ENCODE results near the gene KSR2. TPM values are rescaled to one million over a fixed set of nuclear protein-coding genes. Genes with fewer than 3 reads are reported as not detected.

Gene KSR2
- total RNA-seq, 2 donors from 2014 or later, result 0.66 to 1.0 TPM

DNA sequence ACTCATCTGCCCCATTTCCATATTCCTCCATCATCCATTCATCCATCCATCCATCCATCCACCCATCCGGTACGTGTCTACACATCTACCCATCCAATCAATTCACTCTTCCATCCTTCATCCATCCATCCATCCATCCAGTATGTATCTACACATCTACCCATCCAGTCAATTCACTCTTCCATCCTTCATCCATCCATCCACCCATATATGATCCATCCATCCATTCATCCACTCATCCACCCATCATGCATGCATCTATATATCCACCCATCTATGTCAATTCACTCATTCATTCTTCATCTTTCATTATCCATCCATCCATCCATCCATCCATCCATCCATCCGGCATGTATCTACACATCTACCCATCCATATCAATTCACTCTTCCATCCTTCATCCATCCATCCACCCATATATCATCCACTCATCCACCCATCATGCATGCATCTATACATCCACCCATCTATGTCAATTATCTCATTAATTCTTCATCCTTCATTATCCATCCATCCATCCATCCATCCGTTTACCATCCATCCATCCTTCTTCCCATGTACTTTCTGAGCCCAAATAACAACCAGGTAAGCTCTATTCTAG lies 498.8 kb downstream of the KSR2 start:
- WGBS, 2 donors, result 83 to 96% methylated on average over 4 of the region's 4 CpGs

DNA sequence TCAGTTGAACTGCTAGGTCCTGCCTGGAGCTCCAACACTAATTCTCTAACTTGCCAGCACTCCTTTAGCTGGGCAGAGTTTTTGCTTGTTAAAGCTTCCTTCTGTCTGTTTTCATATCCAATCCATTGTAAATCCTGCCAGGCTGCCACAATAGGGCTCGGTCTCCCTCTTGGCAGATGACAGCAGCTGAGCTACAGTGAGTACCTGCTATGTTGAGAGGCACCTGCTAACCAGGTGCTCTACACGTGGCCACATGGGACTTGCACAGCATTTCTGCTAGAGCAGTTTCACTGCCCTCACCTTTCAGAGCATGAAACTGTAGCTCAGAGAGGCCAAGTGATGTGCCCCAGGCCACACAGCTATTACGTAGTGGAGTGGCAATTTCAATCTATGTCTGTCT lies 500.8 kb downstream of the KSR2 start:
- no peaks in the 10 kb centered on the region for H3K27me3 ChIP-seq
- no peaks in the 10 kb centered on the region for H3K4me1 ChIP-seq
- no peaks in the 10 kb centered on the region for H3K9me3 ChIP-seq
- 56 to 68% methylated on average over 3 of the region's 3 CpGs for WGBS, 2 donors
- H3K27ac ChIP-seq, result no peak overlapping the region
- no peak for DNase-seq
- no peak for ATAC-seq
- intact Hi-C loops (cut with DNase I), result no loop called here
- no peak for TF ChIP-seq POLR2A (IDR thresholded peaks at IDR 0.05)
- TF ChIP-seq, protein P1, sequence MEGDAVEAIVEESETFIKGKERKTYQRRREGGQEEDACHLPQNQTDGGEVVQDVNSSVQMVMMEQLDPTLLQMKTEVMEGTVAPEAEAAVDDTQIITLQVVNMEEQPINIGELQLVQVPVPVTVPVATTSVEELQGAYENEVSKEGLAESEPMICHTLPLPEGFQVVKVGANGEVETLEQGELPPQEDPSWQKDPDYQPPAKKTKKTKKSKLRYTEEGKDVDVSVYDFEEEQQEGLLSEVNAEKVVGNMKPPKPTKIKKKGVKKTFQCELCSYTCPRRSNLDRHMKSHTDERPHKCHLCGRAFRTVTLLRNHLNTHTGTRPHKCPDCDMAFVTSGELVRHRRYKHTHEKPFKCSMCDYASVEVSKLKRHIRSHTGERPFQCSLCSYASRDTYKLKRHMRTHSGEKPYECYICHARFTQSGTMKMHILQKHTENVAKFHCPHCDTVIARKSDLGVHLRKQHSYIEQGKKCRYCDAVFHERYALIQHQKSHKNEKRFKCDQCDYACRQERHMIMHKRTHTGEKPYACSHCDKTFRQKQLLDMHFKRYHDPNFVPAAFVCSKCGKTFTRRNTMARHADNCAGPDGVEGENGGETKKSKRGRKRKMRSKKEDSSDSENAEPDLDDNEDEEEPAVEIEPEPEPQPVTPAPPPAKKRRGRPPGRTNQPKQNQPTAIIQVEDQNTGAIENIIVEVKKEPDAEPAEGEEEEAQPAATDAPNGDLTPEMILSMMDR (IDR thresholded peaks at IDR 0.05), result no peak
- H3K36me3 ChIP-seq (replicated peaks in 1 of 2; ENCODE audit: insufficient read depth in 1 of 2, low read depth in 2 of 2), result no peaks in the 10 kb centered on the region
- no peak overlapping the region for H3K4me3 ChIP-seq

More for the DNA sequence above, 498.8 kb downstream of the KSR2 start:
- Histone ChIP-seq H3K27me3 (no peaks in the 10 kb centered on the region), H3K9me3 (no peaks in the 10 kb centered on the region), H3K27ac (no peak overlapping the region), H3K36me3 (replicated peaks in 1 of 2; ENCODE audit: insufficient read depth in 1 of 2, low read depth in 2 of 2) (no peaks in the 10 kb centered on the region), H3K4me1 (no peaks in the 10 kb centered on the region), H3K4me3 (no peak overlapping the region)
- intact Hi-C loops (cut with DNase I), result no loop called here
- DNase-seq (no peak), ATAC-seq (no peak)
- TF ChIP-seq POLR2A (IDR thresholded peaks at IDR 0.05), result no peak
- TF ChIP-seq, protein P1 (IDR thresholded peaks at IDR 0.05), result no peak

DNA sequence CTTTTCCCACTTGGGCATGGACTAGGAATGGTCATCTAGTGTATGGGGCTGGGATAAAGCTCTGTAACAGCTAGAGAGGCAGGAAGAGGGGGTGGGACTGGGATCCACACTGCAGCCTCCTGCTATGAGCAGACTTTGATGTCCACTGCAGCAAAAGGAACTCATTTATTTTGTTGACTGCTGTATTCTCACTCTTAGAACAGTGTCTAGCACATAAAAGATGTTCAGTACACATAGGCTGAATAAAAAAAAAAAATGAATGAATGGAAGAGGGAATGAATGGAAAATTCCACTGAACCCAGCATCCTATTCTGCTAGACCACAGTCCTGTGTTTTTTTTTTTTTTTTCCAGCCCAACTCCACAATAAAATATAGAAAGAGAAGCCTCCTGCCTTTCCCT lies 501.2 kb downstream of the KSR2 start:
- Histone ChIP-seq H3K27me3 (no peaks in the 10 kb centered on the region), H3K9me3 (no peaks in the 10 kb centered on the region), H3K36me3 (replicated peaks in 1 of 2; ENCODE audit: insufficient read depth in 1 of 2, low read depth in 2 of 2) (no peaks in the 10 kb centered on the region), H3K4me1 (no peaks in the 10 kb centered on the region), H3K27ac (no peak overlapping the region), H3K4me3 (no peak overlapping the region)
- intact Hi-C loops (cut with DNase I), result no loop called here
- ATAC-seq (no peak), DNase-seq (no peak)
- TF ChIP-seq, protein P1 (IDR thresholded peaks at IDR 0.05), result no peak
- TF ChIP-seq POLR2A (IDR thresholded peaks at IDR 0.05), result no peak

DNA sequence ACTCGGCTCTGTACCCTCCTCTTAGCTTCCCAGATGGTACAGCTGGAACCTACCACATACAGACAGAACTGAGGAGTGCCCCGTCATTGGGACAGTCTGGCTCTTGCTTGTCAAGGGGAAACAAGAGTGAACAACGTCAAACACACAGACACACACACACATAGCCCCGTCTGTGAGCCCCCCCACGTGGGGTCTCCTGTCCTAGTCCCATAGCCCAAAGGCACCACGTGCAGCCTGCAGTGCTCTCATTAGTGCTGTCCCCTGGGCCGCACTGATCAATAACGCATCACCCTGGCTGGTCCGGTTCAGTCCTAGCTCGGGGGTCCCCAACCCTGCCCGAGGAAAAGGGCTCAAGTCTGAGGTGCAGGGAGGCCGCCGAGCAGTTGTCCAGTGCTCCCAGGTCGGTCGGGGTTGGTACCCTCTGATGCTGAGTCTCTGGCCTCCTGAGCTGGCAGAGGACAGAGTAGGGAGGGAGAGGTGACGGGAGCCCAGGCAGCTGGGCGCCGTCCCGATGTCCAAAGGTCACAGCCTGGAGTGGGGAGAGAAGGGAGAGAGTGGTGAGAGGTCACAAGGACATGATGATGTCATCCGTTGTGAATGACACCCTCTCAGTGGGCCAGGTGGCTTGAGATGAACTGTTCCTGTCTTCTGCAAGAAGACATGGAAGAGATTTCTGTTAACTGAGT lies 502.0 kb downstream of the KSR2 start:
- WGBS, 2 donors, result 52 to 63% methylated on average over 17 to 18 of the region's 20 CpGs
- intact Hi-C loops (cut with DNase I), result no loop called here
- peak; percentile 27 for ATAC-seq
- Histone ChIP-seq H3K4me1 (no peaks in the 10 kb centered on the region), H3K36me3 (replicated peaks in 1 of 2; ENCODE audit: insufficient read depth in 1 of 2, low read depth in 2 of 2) (no peaks in the 10 kb centered on the region), H3K4me3 (no peak overlapping the region), H3K9me3 (no peaks in the 10 kb centered on the region), H3K27me3 (no peaks in the 10 kb centered on the region), H3K27ac (no peak overlapping the region)
- TF ChIP-seq POLR2A (IDR thresholded peaks at IDR 0.05), result no peak
- DNase-seq, result peak in 2 of 4 donors; percentile 7 to 24

DNA sequence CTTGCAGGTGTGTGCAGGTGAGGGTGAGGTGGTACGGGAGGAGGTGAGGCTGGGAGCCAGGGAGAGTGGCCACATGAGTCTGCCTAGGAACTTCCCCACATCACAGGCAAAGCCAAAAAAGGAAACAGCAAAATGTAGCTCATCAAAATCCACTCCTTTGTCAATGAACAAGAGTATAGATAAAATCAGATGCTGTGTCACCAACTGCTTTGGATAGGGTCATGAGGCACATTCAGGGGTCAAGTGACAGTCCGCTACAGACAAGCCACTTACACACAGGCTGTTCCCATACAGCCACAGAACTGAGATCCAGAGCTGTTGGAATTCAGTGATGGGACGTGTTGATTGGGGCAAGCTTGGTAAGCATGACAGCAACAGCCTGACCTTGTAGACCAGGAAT lies 507.1 kb downstream of the KSR2 start:
- 86 to 95% methylated on average over 3 of the region's 3 CpGs for WGBS, 2 donors
- DNase-seq (no peak), ATAC-seq (no peak)
- no peaks in the 10 kb centered on the region for H3K9me3 ChIP-seq
- H3K4me1 ChIP-seq, result peaks cover 8% of the 10 kb centered on the region
- no peak overlapping the region for H3K4me3 ChIP-seq
- TF ChIP-seq POLR2A (IDR thresholded peaks at IDR 0.05), result no peak
- TF ChIP-seq, protein P1 (IDR thresholded peaks at IDR 0.05), result no peak
- H3K27ac ChIP-seq, result no peak overlapping the region
- no peaks in the 10 kb centered on the region for H3K36me3 ChIP-seq (replicated peaks in 1 of 2; ENCODE audit: insufficient read depth in 1 of 2, low read depth in 2 of 2)
- H3K27me3 ChIP-seq, result no peaks in the 10 kb centered on the region
- intact Hi-C loops (cut with DNase I), result no loop called here
